ENCODE measurements around the gene FEM1C. TPM values are rescaled to one million over a fixed set of nuclear protein-coding genes. Genes with fewer than 3 reads are reported as not detected.
A peak's percentile ranks its signal among the peaks of the same experiment; 100 is the strongest.

Gene FEM1C
- total RNA-seq, 2 donors from 2014 or later = 4.9 to 11.9 TPM

DNA sequence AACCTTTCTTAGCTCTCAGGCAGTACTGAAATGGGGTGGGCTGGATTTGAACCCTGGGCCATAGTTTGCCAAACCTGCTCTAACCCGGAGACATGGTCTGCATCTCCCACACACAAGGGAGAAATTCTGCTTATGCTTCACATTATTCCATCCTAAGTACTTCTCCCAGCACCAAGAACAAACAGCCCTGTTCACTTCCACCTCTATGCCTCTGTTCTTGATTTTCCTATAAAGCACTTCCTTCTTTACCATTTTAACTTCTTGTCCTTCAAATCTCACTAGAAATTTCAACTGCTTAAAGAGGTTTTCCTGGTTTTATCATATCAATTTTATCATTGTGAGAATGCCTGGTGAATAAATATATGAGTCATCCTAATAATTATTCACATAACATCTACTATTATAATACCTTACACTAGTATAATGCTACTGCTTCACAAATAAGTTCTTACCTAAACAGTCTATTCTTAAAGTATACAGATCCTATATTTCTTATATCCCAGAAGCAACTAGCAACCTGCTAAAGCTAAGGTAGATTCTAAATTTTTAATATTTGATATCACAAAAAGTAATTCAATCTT is 12.7 kb downstream of the FEM1C start:
- no peaks in the 10 kb centered on the region for H3K9me3 ChIP-seq
- no peak for ATAC-seq
- TF ChIP-seq POLR2A (IDR thresholded peaks at IDR 0.05) = no peak
- TF ChIP-seq, protein P1, sequence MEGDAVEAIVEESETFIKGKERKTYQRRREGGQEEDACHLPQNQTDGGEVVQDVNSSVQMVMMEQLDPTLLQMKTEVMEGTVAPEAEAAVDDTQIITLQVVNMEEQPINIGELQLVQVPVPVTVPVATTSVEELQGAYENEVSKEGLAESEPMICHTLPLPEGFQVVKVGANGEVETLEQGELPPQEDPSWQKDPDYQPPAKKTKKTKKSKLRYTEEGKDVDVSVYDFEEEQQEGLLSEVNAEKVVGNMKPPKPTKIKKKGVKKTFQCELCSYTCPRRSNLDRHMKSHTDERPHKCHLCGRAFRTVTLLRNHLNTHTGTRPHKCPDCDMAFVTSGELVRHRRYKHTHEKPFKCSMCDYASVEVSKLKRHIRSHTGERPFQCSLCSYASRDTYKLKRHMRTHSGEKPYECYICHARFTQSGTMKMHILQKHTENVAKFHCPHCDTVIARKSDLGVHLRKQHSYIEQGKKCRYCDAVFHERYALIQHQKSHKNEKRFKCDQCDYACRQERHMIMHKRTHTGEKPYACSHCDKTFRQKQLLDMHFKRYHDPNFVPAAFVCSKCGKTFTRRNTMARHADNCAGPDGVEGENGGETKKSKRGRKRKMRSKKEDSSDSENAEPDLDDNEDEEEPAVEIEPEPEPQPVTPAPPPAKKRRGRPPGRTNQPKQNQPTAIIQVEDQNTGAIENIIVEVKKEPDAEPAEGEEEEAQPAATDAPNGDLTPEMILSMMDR (IDR thresholded peaks at IDR 0.05) = no peak
- peaks cover 51% of the 10 kb centered on the region for H3K4me1 ChIP-seq
- H3K36me3 ChIP-seq (replicated peaks in 1 of 2; ENCODE audit: insufficient read depth in 1 of 2, low read depth in 2 of 2) = no peaks in the 10 kb centered on the region
- no peak overlapping the region for H3K4me3 ChIP-seq
- H3K27ac ChIP-seq = peak overlapping the region in 1 of 4 donors; percentile 6
- no peak for DNase-seq
- intact Hi-C loops (cut with DNase I) = no loop called here
- no peaks in the 10 kb centered on the region for H3K27me3 ChIP-seq
- WGBS, 2 donors = 81 to 93% methylated on average over 1 of the region's 1 CpG

DNA sequence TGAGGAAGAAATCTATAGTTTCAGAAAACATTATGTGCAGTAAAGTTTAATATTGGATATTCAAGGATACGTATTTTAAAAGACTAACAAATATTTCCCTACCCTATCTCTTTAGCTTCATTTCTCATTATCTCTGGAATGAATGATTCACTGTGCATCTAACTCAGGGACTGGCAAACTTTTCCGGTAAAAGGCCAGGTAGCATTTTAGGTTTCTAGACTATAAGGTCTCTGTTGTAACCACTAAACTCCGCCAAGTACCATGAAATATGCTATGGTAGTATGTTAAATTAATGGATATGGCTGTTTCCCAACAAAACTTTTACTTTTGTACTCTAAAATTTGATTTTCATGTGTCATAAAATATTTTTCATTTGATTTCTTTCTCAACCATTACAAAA is 13.2 kb downstream of the FEM1C start:
- no peaks in the 10 kb centered on the region for H3K9me3 ChIP-seq
- ATAC-seq (no peak), DNase-seq (no peak)
- H3K36me3 ChIP-seq (replicated peaks in 1 of 2; ENCODE audit: insufficient read depth in 1 of 2, low read depth in 2 of 2) = no peaks in the 10 kb centered on the region
- peaks cover 51% of the 10 kb centered on the region for H3K4me1 ChIP-seq
- H3K27me3 ChIP-seq = no peaks in the 10 kb centered on the region
- 79 to 84% methylated on average over 3 of the region's 3 CpGs for WGBS, 2 donors
- TF ChIP-seq, protein P1 (IDR thresholded peaks at IDR 0.05) = no peak
- TF ChIP-seq POLR2A (IDR thresholded peaks at IDR 0.05) = no peak
- no peak overlapping the region for H3K4me3 ChIP-seq
- intact Hi-C loops (cut with DNase I) = no loop called here
- peak overlapping the region in 1 of 4 donors; percentile 6 for H3K27ac ChIP-seq

DNA sequence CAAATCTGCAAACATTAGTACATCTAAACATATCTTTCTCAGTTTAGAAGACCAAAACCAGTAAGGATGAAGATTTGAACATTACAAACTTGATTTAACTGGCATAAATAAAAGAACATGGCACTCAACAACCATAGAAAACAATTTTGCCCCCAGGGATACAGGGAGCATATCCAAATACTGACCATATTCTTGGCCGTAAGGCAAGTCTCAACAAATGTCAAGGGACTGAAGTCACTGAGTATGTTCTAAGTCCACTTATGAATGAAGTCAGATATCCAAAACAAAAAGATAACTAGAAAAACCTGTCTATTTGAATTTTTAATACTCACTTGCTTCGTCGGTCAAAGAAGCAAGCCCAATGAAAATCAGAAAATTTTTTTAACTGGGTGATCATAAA is 14.1 kb downstream of the FEM1C start:
- ATAC-seq (no peak), DNase-seq (no peak)
- intact Hi-C loops (cut with DNase I) = no loop called here
- no peaks in the 10 kb centered on the region for H3K9me3 ChIP-seq
- TF ChIP-seq POLR2A (IDR thresholded peaks at IDR 0.05) = no peak
- TF ChIP-seq, protein P1 (IDR thresholded peaks at IDR 0.05) = no peak
- peaks cover 56% of the 10 kb centered on the region for H3K4me1 ChIP-seq
- peaks cover 0 to under 1% of the 10 kb centered on the region in 2 donors for H3K36me3 ChIP-seq (replicated peaks in 1 of 2; ENCODE audit: insufficient read depth in 1 of 2, low read depth in 2 of 2)
- no peaks in the 10 kb centered on the region for H3K27me3 ChIP-seq
- WGBS, 2 donors = 82 to 89% methylated on average over 3 of the region's 3 CpGs
- no peak overlapping the region for H3K4me3 ChIP-seq
- H3K27ac ChIP-seq = no peak overlapping the region

DNA sequence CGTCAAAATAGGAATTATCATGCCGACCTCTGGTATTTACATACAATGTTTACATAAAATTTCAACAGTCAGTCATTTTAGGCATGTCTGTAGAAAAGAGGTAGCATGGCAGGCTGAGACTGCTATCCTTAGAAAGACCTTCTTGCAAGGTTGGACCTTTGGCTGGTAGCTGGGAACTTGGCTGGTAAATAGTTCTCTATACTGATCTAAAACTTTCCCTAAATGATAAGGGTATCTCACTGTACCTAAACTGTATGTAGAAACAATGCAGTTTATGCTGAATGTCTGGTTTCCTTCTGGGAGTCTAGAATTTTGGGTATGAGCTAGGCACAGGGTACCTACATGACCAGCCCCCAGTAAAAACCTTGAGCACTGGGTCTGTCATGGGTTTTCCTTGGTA is 18.0 kb downstream of the FEM1C start:
- no peak for DNase-seq
- Histone ChIP-seq H3K27ac (peak overlapping the region in 1 of 4 donors; percentile 45), H3K4me3 (no peak overlapping the region), H3K27me3 (no peaks in the 10 kb centered on the region), H3K9me3 (no peaks in the 10 kb centered on the region), H3K4me1 (peaks cover 53% of the 10 kb centered on the region), H3K36me3 (replicated peaks in 1 of 2; ENCODE audit: insufficient read depth in 1 of 2, low read depth in 2 of 2) (peaks cover 6 to 12% of the 10 kb centered on the region in 2 donors)
- ATAC-seq = no peak
- 12 to 18% methylated on average over 2 of the region's 2 CpGs for WGBS, 2 donors
- TF ChIP-seq, protein P1 (IDR thresholded peaks at IDR 0.05) = no peak
- no peak for TF ChIP-seq POLR2A (IDR thresholded peaks at IDR 0.05)
- intact Hi-C loops (cut with DNase I) = no loop called here

DNA sequence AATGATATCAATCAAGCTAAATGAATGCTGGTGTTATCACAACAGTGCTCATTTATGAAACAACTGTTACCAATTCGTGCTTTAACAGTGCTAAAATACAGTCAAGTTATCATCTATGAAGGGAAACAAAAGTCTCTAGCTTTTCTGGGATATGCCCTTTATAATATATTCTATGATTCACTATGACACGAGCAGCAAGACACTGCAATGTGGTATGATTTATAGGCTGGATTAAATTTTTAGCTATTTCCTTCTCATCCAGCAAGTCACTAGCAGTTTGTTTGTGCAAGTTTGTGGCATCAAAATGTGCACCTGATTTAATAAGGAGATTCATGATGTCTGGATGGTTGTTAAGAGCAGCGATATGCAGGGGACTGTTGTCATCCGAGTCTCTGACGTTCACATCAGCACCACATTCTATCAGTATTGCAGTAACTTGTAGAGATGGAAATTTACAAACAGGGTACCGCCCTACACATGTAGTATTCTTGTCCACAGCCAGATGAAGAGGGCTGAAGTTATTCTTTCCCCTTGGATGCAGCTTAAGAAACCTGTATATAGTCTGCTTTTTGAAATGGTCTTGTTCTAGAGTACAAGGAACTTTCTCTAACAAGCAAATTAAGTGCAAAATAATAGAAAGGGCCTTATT is 20.3 kb downstream of the FEM1C start:
- DNase-seq = no peak
- Histone ChIP-seq H3K36me3 (replicated peaks in 1 of 2; ENCODE audit: insufficient read depth in 1 of 2, low read depth in 2 of 2) (peaks cover 6 to 12% of the 10 kb centered on the region in 2 donors), H3K27me3 (no peaks in the 10 kb centered on the region), H3K27ac (no peak overlapping the region), H3K9me3 (no peaks in the 10 kb centered on the region), H3K4me3 (no peak overlapping the region), H3K4me1 (peaks cover 40% of the 10 kb centered on the region)
- 85 to 91% methylated on average over 6 of the region's 6 CpGs for WGBS, 2 donors
- no peak for ATAC-seq
- intact Hi-C loops (cut with DNase I) = no loop called here
- TF ChIP-seq, protein P1 (IDR thresholded peaks at IDR 0.05) = no peak
- no peak for TF ChIP-seq POLR2A (IDR thresholded peaks at IDR 0.05)
